ENCODE data around the gene ATP1A1.

The ATP1A1 gene

DNA sequence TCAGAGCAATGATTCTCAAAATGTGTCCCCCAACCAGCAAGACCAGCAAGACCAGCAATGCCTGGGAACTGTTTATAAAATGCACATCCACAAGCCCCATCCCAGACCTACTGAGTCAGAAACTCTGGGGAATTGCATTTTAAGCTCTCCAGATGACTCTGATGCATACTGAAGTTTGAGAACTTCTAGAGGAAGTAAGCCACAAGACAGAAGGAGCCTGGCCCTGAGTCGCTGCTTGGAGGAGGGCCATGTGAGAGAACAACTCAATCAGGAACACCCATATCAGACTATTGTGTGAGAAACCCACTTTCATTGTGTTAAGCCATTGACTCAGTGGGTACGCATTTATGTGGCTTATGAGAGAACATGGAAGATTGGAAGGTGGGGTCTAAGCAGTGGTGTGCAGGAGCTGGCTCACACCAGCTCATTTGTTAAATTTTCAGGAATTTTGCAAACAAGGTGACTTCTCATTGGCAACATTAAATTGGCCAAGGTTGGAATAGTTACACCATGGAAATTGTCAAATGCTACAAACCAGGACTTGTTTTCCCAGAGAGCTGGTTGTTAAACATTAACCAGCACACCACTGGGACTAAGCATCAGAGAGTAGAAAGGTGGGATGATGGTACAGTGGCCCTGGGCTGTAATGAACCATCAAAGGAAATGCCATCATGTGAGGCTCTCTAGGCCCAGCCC lies 38.9 kb downstream of the ATP1A1 start:
- TF ChIP-seq, protein P1, sequence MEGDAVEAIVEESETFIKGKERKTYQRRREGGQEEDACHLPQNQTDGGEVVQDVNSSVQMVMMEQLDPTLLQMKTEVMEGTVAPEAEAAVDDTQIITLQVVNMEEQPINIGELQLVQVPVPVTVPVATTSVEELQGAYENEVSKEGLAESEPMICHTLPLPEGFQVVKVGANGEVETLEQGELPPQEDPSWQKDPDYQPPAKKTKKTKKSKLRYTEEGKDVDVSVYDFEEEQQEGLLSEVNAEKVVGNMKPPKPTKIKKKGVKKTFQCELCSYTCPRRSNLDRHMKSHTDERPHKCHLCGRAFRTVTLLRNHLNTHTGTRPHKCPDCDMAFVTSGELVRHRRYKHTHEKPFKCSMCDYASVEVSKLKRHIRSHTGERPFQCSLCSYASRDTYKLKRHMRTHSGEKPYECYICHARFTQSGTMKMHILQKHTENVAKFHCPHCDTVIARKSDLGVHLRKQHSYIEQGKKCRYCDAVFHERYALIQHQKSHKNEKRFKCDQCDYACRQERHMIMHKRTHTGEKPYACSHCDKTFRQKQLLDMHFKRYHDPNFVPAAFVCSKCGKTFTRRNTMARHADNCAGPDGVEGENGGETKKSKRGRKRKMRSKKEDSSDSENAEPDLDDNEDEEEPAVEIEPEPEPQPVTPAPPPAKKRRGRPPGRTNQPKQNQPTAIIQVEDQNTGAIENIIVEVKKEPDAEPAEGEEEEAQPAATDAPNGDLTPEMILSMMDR (IDR thresholded peaks at IDR 0.05; ENCODE audit: low read length, missing control alignments) = no peak
- peak; percentile 55 for DNase-seq (ENCODE audit: low read depth)

DNA sequence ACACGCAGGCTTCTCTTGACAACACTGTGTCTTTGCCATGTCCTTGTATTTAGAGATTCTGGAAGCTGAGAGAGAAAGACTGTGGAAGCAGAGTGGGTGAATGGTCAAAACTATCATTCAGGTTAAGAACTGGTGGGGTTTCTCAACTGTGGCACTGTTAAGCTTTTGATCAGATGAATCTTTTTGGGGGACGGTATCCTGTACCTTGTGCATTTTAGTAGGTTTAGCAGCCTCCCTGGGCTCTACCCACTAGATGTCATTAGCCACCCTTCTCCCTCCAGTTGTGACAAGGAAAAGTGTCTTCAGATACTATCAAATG lies 39.4 kb downstream of the ATP1A1 start:
- no peak overlapping the region for H3K4me3 ChIP-seq (replicated peaks; ENCODE audit: low read depth, low read length)
- TF ChIP-seq, protein P1 (IDR thresholded peaks at IDR 0.05; ENCODE audit: low read length, missing control alignments) = no peak
- no peak for DNase-seq (ENCODE audit: low read depth)

More for the DNA sequence above, 38.9 kb downstream of the ATP1A1 start:
- no peak overlapping the region for H3K4me3 ChIP-seq (replicated peaks; ENCODE audit: low read depth, low read length)

DNA sequence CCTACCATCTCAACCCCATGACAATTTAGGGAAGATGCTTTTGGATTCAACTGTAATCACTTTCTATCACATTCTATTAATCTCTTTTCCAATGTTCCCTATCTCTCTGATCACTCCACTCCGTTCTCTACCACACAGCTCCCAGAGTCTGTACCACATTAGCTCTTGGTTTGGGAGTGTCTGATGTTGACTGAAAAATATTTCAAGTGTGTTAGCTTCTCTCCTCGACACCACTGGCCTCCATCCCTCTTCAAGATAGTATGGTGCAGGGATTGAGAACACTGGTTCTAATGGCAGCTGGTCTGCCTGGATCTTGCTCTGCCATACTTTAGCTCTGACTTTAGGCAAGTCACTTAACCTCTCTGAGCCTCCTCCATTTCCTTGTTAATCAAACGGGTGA lies 39.9 kb downstream of the ATP1A1 start:
- no peak overlapping the region for H3K4me3 ChIP-seq (replicated peaks; ENCODE audit: low read depth, low read length)
- DNase-seq (ENCODE audit: low read depth) = no peak
- TF ChIP-seq, protein P1 (IDR thresholded peaks at IDR 0.05; ENCODE audit: low read length, missing control alignments) = no peak

DNA sequence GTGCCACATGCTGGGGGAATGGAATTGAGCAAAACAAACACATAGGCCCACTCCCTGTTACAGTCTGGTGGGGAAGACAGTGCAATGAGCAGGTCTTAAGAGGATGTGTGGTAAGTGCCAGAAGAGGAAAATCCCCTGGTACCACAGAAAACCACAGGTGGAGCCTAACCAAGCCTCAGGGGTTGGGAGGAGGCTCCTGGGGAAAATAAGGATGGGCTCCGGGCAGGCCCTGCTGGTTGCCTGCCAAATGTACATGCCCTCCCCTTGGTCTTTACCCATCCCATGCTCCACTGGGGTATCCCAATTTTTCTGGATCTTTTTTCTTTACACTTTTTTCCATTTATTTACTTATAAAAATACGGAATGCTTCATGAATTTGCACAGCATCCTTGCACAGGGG lies 40.4 kb downstream of the ATP1A1 start:
- no peak overlapping the region for H3K4me3 ChIP-seq (replicated peaks; ENCODE audit: low read depth, low read length)
- TF ChIP-seq, protein P1 (IDR thresholded peaks at IDR 0.05; ENCODE audit: low read length, missing control alignments) = no peak
- no peak for DNase-seq (ENCODE audit: low read depth)

DNA sequence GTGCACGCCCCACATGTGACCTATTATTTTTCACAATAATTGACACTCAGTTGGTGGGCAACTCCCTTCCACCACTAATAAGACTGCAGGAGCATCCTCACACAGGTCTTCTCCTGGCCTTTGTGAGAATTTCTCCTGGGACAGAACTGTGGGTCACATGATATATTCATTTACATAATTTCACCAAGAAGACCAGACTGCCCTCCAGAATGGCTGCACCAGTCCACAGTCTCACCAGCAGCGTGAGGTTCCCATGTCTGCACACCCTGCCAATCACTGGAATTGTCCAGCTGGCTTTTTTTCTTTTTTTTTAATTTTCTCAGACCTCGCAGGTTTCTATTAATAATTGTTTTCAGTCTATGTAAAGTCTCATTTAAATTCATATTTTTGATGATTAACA lies 41.3 kb downstream of the ATP1A1 start:
- TF ChIP-seq, protein P1 (IDR thresholded peaks at IDR 0.05; ENCODE audit: low read length, missing control alignments) = no peak

DNA sequence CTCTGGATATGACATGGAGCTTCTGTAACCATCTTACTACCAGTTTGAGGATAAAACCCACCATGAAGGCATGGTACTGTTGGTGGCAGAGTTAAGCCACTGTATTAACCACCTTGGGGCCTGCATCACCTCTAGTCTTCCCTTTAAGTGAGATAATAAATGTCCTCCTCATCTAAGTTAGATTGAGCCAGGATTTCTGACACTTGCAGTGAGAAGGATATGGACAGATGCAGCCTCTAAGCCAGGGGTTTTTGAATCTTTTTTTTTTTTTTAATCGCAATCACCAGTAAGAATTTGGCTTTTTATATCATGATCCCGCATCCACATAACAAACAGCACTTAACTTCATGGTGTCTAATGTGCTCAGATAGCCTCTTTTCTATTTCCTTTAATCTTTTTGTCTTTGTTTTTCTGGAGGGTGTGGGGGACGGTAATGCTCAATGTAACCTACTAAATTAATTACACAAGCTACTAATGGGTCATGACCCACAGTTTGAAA lies 42.2 kb downstream of the ATP1A1 start:
- no peak overlapping the region for H3K4me3 ChIP-seq (replicated peaks; ENCODE audit: low read depth, low read length)
- DNase-seq (ENCODE audit: low read depth) = no peak
- TF ChIP-seq, protein P1 (IDR thresholded peaks at IDR 0.05; ENCODE audit: low read length, missing control alignments) = no peak

More for the DNA sequence above, 41.3 kb downstream of the ATP1A1 start:
- DNase-seq (ENCODE audit: low read depth) = no peak
- no peak overlapping the region for H3K4me3 ChIP-seq (replicated peaks; ENCODE audit: low read depth, low read length)
